Parathyroid adenoma (tissue), 2 donors: ENCODE measurements around the gene ZMPSTE24.
"Not testable (repeated sequence)": the region's sequence is repeated elsewhere in the genome, so short reads cannot be mapped to it uniquely, and the experiment has no call there.

Source experiments
- H2AFZ ChIP-seq: fragments of 300-600 bp; sonication (generic); one replicate; pipeline ENCODE4 v1.7.0; 2017; ENCODE audit warnings: antibody characterized with exemption, mild to moderate bottlenecking
- H3K27ac ChIP-seq: fragments of 300-600 bp; sonication (generic); one replicate; pipeline ENCODE4 v1.7.0; 2017
- H3K27me3 ChIP-seq: fragments of 300-600 bp; sonication (generic); one replicate; pipeline ENCODE4 v1.7.0; 2017; ENCODE audit warnings: low read length; ENCODE audit not compliant: control insufficient read depth, insufficient read depth
- H3K36me3 ChIP-seq: fragments of 300-600 bp; sonication (generic); one replicate; pipeline ENCODE4 v1.7.0; 2017; ENCODE audit warnings: low read length; ENCODE audit not compliant: control insufficient read depth, insufficient read depth
- H3K4me1 ChIP-seq: fragments of 300-600 bp; sonication (generic); one replicate; pipeline ENCODE4 v1.7.0; 2017; ENCODE audit warnings: control low read depth
- H3K4me2 ChIP-seq: fragments of 300-600 bp; sonication (generic); one replicate; pipeline ENCODE4 v1.7.0; 2017; ENCODE audit warnings: low read length
- H3K4me3 ChIP-seq: fragments of 300-600 bp; sonication (generic); one replicate; pipeline ENCODE4 v1.7.0; 2017; ENCODE audit warnings: low read depth, low read length
- H3K79me2 ChIP-seq: fragments of 300-600 bp; sonication (generic); one replicate; pipeline ENCODE4 v1.7.0; 2017; ENCODE audit warnings: control low read depth
- H3K9ac ChIP-seq: fragments of 300-600 bp; sonication (generic); one replicate; pipeline ENCODE4 v1.7.0; 2017; ENCODE audit warnings: mild to moderate bottlenecking
- H3K9me3 ChIP-seq: fragments of 300-600 bp; sonication (generic); one replicate; pipeline ENCODE4 v1.7.0; 2017; ENCODE audit warnings: low read length; ENCODE audit not compliant: control insufficient read depth
- CTCF ChIP-seq: fragments of 300-600 bp; sonication (generic); IDR thresholded peaks from one replicate; pipeline ENCODE4 v1.7.0; 2017; ENCODE audit warnings: antibody characterized with exemption, mild to moderate bottlenecking
- donor health status: primary hyperparathyroidism.

ZMPSTE24 gene

GRCh38 chr1:40257688-40258444, at the start of gene ZMPSTE24:
TSS of gene ZMPSTE24 (plus strand) at chr1:40258236. CDS start at chr1:40258272, 36 bp downstream.
- H3K9ac ChIP-seq: peak within 1 kb of the TSS; percentile 93
- H3K9me3 ChIP-seq: no peaks in the 10 kb centered on the region
- H3K36me3 ChIP-seq: no peaks in the 10 kb centered on the region
- no peak for TF ChIP-seq CTCF
- peak within 1 kb of the TSS; percentile 92 for H3K4me3 ChIP-seq
- peaks cover 5% of the 10 kb centered on the region for H3K4me1 ChIP-seq
- H2AFZ ChIP-seq: peak within 1 kb of the TSS; percentile 97
- no peaks in the 10 kb centered on the region for H3K79me2 ChIP-seq
- no peaks in the 10 kb centered on the region for H3K27me3 ChIP-seq
- peak within 1 kb of the TSS; percentile 93 for H3K27ac ChIP-seq
- H3K4me2 ChIP-seq: peak within 1 kb of the TSS; percentile 90

- no peaks in the 10 kb centered on the region for H3K9me3 ChIP-seq
Observed at GRCh38 chr1:40210511-40211204, 47.4 kb upstream of the ZMPSTE24 start.

GRCh38 chr1:40218333-40218732, 39.7 kb upstream of the ZMPSTE24 start:
- Histone ChIP-seq H2AFZ (no peak overlapping the region), H3K9me3 (no peaks in the 10 kb centered on the region), H3K79me2 (no peaks in the 10 kb centered on the region), H3K27me3 (no peaks in the 10 kb centered on the region), H3K4me2 (no peak overlapping the region), H3K4me3 (no peak overlapping the region), H3K27ac (no peak overlapping the region), H3K9ac (no peak overlapping the region), H3K36me3 (no peaks in the 10 kb centered on the region), H3K4me1 (no peaks in the 10 kb centered on the region)
- no peak for TF ChIP-seq CTCF

More at GRCh38 chr1:40210511-40211204, 47.4 kb upstream of the ZMPSTE24 start:
- no peak overlapping the region for H3K4me2 ChIP-seq
- no peak for TF ChIP-seq CTCF
- H3K27me3 ChIP-seq: no peaks in the 10 kb centered on the region
- no peak overlapping the region for H2AFZ ChIP-seq
- H3K36me3 ChIP-seq: no peaks in the 10 kb centered on the region
- H3K27ac ChIP-seq: no peak overlapping the region
- no peak overlapping the region for H3K4me3 ChIP-seq
- no peaks in the 10 kb centered on the region for H3K79me2 ChIP-seq
- H3K9ac ChIP-seq: no peak overlapping the region
- no peaks in the 10 kb centered on the region for H3K4me1 ChIP-seq

GRCh38 chr1:40221471-40221905, 36.5 kb upstream of the ZMPSTE24 start:
- not testable (repeated sequence) for H3K36me3 ChIP-seq, H3K27ac ChIP-seq, H3K4me3 ChIP-seq, H3K9ac ChIP-seq, H3K9me3 ChIP-seq, H3K79me2 ChIP-seq, H3K4me1 ChIP-seq, H2AFZ ChIP-seq, H3K27me3 ChIP-seq, H3K4me2 ChIP-seq

- H3K4me1 ChIP-seq: no peaks in the 10 kb centered on the region
- no peaks in the 10 kb centered on the region for H3K36me3 ChIP-seq
- no peaks in the 10 kb centered on the region for H3K79me2 ChIP-seq
- H3K4me2 ChIP-seq: no peak overlapping the region
- H3K27me3 ChIP-seq: no peaks in the 10 kb centered on the region
- H3K27ac ChIP-seq: no peak overlapping the region
- H2AFZ ChIP-seq: no peak overlapping the region
- no peak overlapping the region for H3K4me3 ChIP-seq
- H3K9me3 ChIP-seq: no peaks in the 10 kb centered on the region
- no peak for TF ChIP-seq CTCF
- H3K9ac ChIP-seq: no peak overlapping the region
Observed at GRCh38 chr1:40221977-40222772, 35.9 kb upstream of the ZMPSTE24 start.
